Measurements from ENCODE around the gene DR1.

GRCh38 chr1:93408203-93408602 is 62.5 kb downstream of the DR1 start:
- TF ChIP-seq CTCF (IDR thresholded peaks at IDR 0.05 in 8 of 11, conservative IDR thresholded peaks at IDR 0.05 in 3 of 11) = no peak
- TF ChIP-seq POLR2A (IDR thresholded peaks at IDR 0.05) = no peak
- TF ChIP-seq POLR2AphosphoS5 (IDR thresholded peaks at IDR 0.05) = no peak
